HG03571 (cell line): ENCODE measurements around the gene PDE4D.
"Not testable (repeated sequence)": the region's sequence is repeated elsewhere in the genome, so short reads cannot be mapped to it uniquely, and the experiment has no call there.

Experiments
- ATAC-seq: cut with Tn5 transposase; IDR thresholded peaks from one replicate; pipeline ENCODE4 v1.9.1; 2021; ENCODE audit not compliant: unreplicated experiment

The PDE4D gene

GRCh38 chr5:59445741-59446140, 447.8 kb downstream of the PDE4D start:
- ATAC-seq, result no peak

- no peak for ATAC-seq
Measured at GRCh38 chr5:59439303-59439702, 454.2 kb downstream of the PDE4D start.

DNA sequence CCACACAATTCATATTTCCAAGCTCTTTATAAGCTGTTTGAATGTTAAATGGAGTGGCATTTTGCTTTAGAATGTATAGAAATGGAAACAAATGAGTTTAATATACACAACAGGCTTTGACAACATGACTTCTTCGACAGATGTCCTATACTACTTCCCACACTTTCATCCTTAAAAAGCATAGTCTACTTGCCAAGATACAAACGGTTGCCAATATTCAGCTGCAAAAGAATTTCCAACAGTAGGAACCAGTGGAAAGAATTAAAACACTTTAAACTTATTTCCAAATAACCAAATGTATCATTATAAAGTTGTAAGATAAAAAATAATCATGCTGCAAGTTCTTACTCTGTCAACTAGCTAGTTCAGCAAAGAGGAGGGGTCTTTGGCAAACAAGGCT, 456.4 kb downstream of the PDE4D start:
- ATAC-seq, result no peak

GRCh38 chr5:59436364-59437148, 457.0 kb downstream of the PDE4D start:
- no peak for ATAC-seq

DNA sequence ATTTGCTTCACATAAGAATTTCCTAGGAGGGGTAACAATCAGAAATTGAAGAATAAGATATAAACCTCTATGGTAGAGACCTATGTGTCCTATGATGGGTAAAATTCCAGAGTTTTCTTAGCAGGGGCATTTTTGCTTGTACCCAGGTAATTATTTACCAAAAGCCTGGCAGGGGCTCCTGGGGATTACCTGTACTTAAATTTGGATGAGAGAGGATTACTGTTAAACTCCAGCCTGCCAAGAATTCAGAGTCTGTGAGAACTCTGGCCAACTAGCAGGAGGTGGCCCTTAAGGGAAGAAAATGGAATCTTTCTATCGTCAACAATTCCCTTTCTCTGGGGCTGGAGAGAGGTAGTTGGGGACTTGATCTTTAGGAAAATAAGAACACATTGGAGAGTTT, 460.4 kb downstream of the PDE4D start:
- no peak for ATAC-seq

GRCh38 chr5:59430066-59430685, 463.4 kb downstream of the PDE4D start:
- ATAC-seq, result no peak

GRCh38 chr5:59428391-59428790, 465.1 kb downstream of the PDE4D start:
- ATAC-seq, result no peak

- ATAC-seq, result no peak
Measured at GRCh38 chr5:59424515-59424914, 469.0 kb downstream of the PDE4D start.

DNA sequence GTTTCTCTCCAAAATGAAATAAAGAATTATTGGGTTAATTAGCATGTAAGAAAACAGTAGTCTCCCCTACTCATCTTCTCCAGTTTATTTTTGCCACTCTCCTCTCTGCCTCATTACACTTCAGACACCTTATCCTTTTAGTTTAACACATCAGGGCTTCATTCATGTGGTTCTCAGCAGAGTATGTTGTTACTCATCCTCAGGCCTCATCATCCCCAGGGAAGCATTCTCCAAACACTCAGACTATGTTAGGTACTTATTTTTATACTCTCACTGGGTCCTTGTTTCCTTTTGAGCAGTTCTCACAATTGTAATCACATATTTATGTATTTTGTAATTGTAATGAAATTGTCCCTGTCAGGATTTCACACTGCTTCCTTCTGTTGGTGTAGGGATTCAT, 470.5 kb downstream of the PDE4D start:
- ATAC-seq, result no peak

DNA sequence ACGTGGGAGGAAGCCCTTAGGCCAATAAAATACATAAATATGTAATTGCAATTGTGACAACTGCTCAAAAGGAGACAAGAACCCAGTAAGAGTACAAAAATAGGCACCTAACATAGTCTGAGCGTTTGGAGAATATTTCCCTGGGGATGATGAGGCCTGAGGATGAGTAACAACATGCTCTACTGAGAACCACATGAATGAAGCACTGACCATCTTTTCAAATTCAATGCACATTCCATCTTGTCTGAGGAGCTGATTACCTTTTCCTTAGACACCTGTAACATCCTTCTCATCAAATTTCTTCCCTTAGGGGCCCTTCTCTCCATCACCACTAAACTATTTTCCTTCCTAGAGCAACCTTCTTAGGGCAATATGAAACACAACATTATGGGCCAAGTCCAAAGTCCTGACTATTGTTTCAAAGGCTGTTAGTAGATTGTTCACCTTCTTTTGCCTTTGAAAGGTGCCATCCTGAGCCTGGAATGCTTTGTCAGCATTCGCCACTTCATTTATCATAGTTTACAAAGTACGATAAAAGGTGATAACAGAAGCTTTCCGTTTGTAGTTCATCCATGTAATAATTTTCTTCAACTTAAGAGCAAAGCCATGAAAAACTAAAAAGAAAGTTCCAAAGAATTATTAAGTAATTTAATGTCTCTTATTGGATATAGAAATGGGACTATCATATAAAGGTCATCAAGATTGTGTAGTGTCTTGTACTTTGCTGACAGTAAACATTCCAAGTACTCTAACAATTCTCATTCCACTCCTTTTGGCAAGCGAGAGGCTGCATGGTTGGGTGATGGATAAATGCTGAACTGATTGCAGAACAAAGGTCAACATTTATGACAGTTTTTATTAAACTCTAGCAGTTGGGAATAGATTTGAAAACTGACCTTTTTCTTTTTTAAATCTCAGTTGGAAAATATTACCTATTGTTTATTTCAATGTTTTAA, 471.3 kb downstream of the PDE4D start:
- ATAC-seq, result no peak

GRCh38 chr5:59420596-59420995, 472.9 kb downstream of the PDE4D start:
- ATAC-seq, result no peak

GRCh38 chr5:59418808-59419207, 474.7 kb downstream of the PDE4D start:
- ATAC-seq, result no peak

GRCh38 chr5:59416451-59416850, 477.1 kb downstream of the PDE4D start:
- ATAC-seq, result no peak

DNA sequence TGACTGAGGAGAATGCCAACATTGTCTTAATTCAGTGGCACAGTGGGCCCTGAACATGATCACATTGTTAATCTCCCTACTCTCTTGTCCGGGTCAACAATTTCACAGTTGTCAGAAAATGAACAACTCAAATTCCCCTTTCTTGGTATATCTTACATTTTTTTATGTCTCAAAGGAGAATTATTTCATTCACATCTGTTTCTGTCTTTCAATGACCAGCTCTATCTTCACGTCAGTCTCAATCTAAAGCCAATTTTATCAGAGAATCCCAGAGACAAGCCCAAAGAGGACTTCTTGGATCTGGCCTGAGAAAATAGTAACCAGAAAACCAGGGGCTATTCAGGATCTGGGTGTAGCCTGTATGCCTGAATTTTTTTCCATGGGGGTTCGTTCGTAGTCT, 477.5 kb downstream of the PDE4D start:
- ATAC-seq, result no peak

GRCh38 chr5:59412428-59412827, 481.1 kb downstream of the PDE4D start:
- no peak for ATAC-seq

- ATAC-seq, result not testable (repeated sequence)
Measured at GRCh38 chr5:59408997-59409396, 484.5 kb downstream of the PDE4D start.

- ATAC-seq, result no peak
Measured at GRCh38 chr5:59407967-59408366, 485.6 kb downstream of the PDE4D start.

DNA sequence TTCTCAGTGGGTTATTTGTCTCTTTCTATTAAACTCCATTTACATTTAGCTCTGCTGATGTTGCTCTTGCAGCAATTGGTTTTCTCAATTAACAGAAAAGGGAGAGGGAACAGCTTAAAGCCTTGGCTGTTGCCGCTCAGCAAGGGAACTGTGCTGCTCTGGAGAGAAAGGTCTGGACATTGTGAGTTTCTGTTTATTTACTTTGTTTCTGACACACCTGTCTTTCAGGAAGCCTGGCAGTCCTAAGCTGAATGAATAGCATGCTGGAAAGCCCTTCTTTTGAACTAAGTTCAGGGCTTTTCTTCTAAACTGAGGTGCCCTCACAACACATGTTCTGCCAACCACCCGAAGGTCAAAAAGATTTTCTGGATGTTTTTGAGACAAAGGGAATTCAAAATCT, 491.9 kb downstream of the PDE4D start:
- ATAC-seq, result no peak

DNA sequence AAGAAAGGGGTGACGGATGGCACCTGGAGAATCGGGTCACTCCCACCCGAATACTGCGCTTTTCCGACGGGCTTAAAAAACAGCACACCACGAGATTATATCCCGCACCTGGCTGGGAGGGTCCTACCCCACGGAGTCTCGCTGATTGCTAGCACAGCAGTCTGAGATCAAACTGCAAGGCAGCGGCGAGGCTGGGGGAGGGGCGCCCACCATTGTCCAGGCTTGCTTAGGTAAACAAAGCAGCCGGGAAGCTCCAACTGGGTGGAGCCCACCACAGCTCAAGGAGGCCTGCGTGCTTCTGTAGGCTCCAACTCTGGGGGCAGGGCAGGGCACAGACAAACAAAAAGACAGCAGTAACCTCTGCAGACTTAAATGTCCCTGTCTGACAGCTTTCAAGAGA, 498.6 kb downstream of the PDE4D start:
- ATAC-seq, result not testable (repeated sequence)

- no peak for ATAC-seq
Measured at GRCh38 chr5:59393585-59394420, 499.7 kb downstream of the PDE4D start.

DNA sequence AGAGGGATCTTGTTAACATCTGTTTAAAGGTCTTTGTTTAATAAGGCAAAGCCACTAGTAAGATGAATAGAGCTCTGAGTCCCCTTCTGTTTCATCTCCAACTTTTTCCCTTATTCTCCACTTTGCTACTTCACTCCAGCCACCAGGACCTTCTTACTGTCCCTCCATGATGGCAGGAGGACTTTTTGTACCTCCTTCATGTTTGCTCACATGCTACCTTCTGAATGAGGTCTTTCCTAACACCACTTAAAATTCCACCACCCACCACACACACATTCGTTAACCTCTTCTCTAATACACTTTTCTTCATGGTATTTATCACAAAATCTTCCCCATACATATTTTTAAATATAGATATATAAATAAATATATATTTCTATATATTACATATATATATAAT, 501.9 kb downstream of the PDE4D start:
- no peak for ATAC-seq
